ENCODE results near the gene ATP1A4.

DNA sequence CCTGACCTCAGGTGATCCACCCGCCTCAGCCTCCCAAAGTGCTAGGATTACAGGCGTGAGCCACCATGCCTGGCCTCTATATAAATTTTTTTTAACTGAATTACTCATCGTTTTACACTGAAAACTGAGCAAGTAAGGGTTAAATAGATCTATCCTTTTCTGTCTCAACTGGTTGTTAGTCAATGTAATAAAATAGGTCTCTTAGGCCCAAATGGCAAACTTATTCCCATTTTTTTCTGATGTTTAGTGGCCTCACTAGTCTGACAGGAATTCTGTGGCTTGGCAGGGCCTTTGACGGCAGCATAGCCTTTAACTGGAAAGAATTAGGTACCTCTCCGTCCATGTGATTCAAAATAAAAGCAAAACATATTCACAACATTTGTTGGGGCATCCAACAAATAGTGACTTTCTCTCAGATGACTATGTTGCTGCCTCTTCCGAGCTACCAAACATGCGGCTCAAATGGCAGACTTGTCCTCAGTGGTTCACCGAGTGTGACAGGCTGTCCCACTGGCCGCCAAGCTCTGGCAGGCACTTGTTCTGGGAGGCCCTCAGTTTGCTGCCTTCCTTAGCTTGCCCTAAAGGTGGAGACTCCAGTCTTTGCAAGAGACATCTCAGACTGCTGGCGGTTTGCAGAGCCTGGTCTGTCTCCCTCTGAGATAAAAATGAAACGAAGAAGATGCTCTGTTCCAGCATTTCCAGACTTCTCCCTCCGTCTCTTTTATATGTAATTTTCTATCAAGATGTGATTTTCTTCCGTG is 17.4 kb downstream of the ATP1A4 start:
- TF ChIP-seq, protein P1, sequence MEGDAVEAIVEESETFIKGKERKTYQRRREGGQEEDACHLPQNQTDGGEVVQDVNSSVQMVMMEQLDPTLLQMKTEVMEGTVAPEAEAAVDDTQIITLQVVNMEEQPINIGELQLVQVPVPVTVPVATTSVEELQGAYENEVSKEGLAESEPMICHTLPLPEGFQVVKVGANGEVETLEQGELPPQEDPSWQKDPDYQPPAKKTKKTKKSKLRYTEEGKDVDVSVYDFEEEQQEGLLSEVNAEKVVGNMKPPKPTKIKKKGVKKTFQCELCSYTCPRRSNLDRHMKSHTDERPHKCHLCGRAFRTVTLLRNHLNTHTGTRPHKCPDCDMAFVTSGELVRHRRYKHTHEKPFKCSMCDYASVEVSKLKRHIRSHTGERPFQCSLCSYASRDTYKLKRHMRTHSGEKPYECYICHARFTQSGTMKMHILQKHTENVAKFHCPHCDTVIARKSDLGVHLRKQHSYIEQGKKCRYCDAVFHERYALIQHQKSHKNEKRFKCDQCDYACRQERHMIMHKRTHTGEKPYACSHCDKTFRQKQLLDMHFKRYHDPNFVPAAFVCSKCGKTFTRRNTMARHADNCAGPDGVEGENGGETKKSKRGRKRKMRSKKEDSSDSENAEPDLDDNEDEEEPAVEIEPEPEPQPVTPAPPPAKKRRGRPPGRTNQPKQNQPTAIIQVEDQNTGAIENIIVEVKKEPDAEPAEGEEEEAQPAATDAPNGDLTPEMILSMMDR (IDR thresholded peaks at IDR 0.05) = no peak
- TF ChIP-seq POLR2A (IDR thresholded peaks at IDR 0.05) = no peak
